GM12891 (cell line): ENCODE measurements around the gene PRR36.

Experiments
- PAX5 ChIP-seq: IDR thresholded peaks from 2 replicates; pipeline ENCODE4 v1.6.1; 2011; ENCODE audit warnings: low read length, moderate library complexity, mild to moderate bottlenecking; ENCODE audit not compliant: insufficient read depth, severe bottlenecking
- POLR2A ChIP-seq: IDR thresholded peaks from 2 replicates; pipeline ENCODE4 v1.6.1; 2011; ENCODE audit warnings: low read depth, low read length, control low read depth
- POLR2AphosphoS5 ChIP-seq: IDR thresholded peaks from 2 replicates; pipeline ENCODE4 v1.6.1; 2011; ENCODE audit warnings: low read depth, low read length, control low read depth
- SPI1 ChIP-seq: IDR thresholded peaks from 2 replicates; pipeline ENCODE4 v1.6.1; 2011; ENCODE audit warnings: low read depth, low read length, control low read depth

- TF ChIP-seq POLR2A (no peak), SPI1 (no peak), POLR2AphosphoS5 (no peak), PAX5 (no peak)
These were observed 8.9 kb upstream of the PRR36 start for GRCh38 chr19:7883105-7883504.
